H7 (cell line): ENCODE results near the gene SRM. TPM values are rescaled to one million over a fixed set of nuclear protein-coding genes. Genes with fewer than 3 reads are reported as not detected.
"Not testable (repeated sequence)": the region's sequence is repeated elsewhere in the genome, so short reads cannot be mapped to it uniquely, and the experiment has no call there.

Experiments
- DNase-seq: peaks from one replicate; pipeline ENCODE4 v3.0.0; 2012
- H3K27me3 ChIP-seq: 2 replicates; pipeline ENCODE4 v1.6.0; 2011; ENCODE audit warnings: mild to moderate bottlenecking, low read length; ENCODE audit not compliant: control insufficient read depth, insufficient read depth
- H3K36me3 ChIP-seq: replicated peaks from 2 replicates; pipeline ENCODE4 v1.5.1; 2011; ENCODE audit warnings: low read length; ENCODE audit not compliant: control insufficient read depth, insufficient read depth
- H3K4me3 ChIP-seq: 2 replicates; pipeline ENCODE4 v1.5.1; 2011; ENCODE audit warnings: low read depth, mild to moderate bottlenecking, control low read depth, low read length, moderate library complexity; ENCODE audit not compliant: insufficient read depth
- total RNA-seq: library from RNA; depleted of rRNA; stranded (reverse); fragments of >200 nt; shearing (Covaris generic); gene quantifications from 2 replicates; pipeline ENCODE4 v1.2.3, GENCODE V29; 2014; rRNA removed

SRM gene
- 110 and 111 TPM in 2 replicates for total RNA-seq

DNA sequence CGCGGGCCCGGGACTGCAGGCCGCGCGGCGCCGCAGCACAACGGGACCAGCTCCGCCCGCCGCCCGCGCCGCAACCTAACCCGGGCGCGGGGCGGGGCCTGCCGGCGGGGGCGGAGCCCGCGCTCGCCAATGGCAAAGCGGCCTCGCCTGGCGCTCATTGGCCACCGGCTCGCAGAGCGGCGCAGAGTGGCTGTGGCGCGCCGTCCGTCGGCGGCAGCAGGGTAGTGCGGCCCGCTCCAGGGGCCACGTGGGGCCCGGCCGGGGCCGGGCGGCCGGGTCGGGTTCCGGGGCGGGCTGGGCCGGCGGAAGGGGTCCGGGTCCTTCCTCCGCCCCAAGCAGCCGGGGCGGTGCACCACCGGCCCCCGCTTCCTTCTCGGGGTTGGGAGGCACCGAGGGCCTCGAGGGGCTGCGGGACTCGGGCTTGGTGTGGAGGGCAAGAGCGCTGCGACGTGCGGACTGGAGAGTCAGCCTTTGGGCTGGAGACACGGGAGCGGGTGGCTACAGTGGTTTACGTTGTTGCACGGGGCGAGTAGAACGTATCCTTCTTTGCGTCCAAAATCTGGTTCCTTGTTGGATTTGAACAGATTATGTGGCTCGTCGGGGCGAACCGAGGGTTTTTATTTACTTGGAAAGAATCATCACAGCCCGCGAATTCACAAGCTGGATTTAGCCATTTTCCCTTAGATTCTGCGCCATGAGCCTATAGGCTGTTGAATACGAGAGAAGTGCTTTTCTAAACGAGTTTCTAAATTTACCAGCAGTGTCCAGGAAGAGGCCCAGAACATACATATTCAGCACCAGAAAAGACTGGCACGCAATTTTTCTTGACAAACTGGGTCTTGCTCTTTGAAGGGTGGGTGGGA is at the start of gene SRM:
Gene SRM (minus strand): TSS at position 51 of the 863 bp plus-strand sequence. CDS start 75 bp downstream, outside the sequence.
- no peaks in the 10 kb centered on the region for H3K27me3 ChIP-seq
- peak; percentile 100 for DNase-seq
- peaks cover 20% of the 10 kb centered on the region for H3K36me3 ChIP-seq
- H3K4me3 ChIP-seq, result peak within 1 kb of the TSS; percentile 98

GRCh38 chr1:11109047-11109760 is 49.4 kb upstream of the SRM start:
- Histone ChIP-seq H3K27me3 (no peaks in the 10 kb centered on the region), H3K36me3 (peaks cover 30% of the 10 kb centered on the region), H3K4me3 (no peak overlapping the region)
- DNase-seq, result no peak

DNA sequence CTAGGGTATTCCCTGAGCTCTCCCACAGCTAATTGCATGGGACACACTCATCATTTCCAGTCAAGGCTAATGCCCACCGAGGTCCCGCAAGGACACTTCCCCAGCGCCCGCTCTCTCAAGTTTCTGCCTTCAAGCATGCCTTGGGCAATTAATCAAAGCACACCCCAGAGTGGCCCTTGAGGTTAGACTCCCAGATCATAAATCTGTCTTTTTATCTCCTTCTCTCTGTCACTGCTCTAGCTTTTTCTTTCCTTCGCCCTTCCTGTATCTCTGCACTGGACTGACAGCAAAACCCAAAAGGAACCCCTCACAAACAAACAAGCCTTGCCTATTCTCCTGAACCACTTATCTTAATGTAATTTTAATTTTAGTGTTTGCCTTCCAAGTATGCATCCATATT is 47.8 kb upstream of the SRM start:
- DNase-seq, result no peak
- H3K4me3 ChIP-seq, result no peak overlapping the region
- H3K36me3 ChIP-seq, result peaks cover 25% of the 10 kb centered on the region
- no peaks in the 10 kb centered on the region for H3K27me3 ChIP-seq

GRCh38 chr1:11105586-11105985 is 45.8 kb upstream of the SRM start:
- peaks cover 21% of the 10 kb centered on the region for H3K36me3 ChIP-seq
- no peak overlapping the region for H3K4me3 ChIP-seq
- no peaks in the 10 kb centered on the region for H3K27me3 ChIP-seq
- DNase-seq, result no peak

DNA sequence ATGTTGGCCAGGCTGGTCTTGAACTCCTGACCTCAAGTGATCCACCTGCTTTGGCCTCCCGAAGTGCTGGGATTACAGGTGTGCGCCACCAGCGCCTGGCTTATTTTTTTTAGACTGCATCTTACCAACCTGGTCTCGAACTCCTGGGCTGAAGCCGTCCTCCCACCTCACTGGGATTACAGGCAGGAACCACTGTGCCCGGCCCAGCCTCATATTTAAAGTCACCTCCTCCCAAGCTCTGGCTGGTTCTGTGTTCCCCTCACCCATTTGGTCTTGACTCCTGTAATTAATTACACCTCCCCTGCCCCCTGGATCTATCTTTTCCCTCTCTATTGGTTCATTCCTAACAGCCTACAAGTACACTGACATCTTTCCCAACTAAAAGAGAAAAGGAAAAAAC is 41.5 kb upstream of the SRM start:
- Histone ChIP-seq H3K36me3 (peaks cover 7% of the 10 kb centered on the region), H3K27me3 (no peaks in the 10 kb centered on the region), H3K4me3 (no peak overlapping the region)
- no peak for DNase-seq

DNA sequence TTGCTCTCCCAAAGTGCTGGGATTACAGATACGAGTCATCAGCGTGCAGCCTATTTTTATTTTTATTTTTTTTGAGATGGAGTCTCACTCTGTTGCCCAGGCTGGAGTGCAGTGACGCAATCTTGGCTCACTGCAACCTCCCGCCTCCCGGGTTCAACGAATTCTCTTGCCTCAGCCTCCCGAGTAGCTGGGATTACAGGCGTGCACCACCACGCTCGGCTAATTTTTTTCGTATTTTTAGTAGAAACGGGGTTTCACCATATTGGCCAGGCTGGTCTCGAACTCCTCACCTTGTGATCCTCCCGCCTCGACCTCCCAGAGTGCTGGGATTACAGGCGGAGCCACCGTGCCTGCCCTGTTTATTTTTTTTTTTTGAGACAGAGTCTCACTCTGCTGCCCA is 41.0 kb upstream of the SRM start:
- not testable (repeated sequence) for H3K36me3 ChIP-seq, H3K4me3 ChIP-seq, H3K27me3 ChIP-seq, DNase-seq

DNA sequence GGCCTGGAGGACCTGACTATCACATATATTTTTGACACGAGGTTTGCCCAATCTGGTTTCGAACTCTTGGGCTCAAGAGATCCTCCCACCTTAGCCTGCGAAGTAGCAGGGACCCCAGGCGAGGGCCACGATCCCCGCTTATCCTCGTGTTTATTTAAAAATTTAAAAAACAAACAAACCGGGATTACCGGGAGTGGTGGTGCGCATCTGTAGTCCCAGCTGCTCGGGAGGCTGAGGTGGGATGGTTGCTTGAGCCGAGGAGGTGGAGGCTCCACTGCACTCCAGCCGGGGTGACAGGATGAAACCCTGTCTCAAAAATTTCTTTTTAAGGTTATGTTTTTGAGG is 40.3 kb upstream of the SRM start:
- DNase-seq, result no peak
- Histone ChIP-seq H3K36me3 (peaks cover 6% of the 10 kb centered on the region), H3K4me3 (peak overlapping the region; percentile 99), H3K27me3 (no peaks in the 10 kb centered on the region)

DNA sequence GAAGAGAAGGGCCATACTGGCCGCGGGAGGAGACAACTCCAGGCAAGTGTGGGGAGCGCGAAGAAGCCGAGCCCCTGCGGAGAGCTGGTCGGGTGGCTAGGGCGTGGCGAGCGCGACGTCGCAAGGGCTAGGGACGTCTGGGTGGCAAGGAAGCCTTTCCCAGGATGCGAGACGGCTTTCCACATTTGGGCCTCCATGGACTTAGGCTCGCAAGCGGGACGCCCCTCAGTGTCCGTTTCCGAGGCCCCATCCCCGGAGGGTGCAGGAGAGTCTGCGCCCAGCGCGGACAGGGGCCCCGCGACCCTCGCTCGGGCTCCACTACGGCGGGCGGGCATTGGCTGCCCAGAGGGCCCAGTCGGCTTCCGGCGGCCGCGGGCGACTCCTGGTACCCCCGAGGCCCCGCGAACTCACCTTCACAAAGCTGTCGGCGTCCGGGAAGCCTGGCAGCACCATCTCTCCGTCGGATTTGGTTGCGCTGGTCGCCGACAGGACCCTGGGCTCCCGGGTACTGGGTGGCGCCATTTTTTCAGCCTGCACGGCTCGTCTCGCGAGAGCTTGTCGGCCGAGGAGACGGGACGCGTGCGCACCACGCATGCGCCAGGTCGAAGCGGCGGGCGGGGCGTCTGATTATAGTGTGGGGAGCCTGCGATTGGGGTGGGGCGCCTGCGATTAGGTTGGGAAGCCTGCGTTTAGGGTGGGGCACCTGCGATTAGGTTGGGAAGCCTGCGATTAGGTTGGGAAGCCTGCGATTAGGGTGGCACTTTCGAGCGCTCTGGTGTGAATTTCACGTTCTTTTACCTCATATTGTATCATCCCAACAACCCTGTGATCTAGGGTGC is 39.7 kb upstream of the SRM start, which contains the start of gene EXOSC10:
Gene EXOSC10 (minus strand): TSS at position 560 of the 839 bp plus-strand sequence. CDS start 38 bp downstream, at position 522.
- peak; percentile 98 for DNase-seq
- Histone ChIP-seq H3K27me3 (no peaks in the 10 kb centered on the region), H3K4me3 (peak within 1 kb of the TSS; percentile 99), H3K36me3 (peaks cover 8% of the 10 kb centered on the region)

DNA sequence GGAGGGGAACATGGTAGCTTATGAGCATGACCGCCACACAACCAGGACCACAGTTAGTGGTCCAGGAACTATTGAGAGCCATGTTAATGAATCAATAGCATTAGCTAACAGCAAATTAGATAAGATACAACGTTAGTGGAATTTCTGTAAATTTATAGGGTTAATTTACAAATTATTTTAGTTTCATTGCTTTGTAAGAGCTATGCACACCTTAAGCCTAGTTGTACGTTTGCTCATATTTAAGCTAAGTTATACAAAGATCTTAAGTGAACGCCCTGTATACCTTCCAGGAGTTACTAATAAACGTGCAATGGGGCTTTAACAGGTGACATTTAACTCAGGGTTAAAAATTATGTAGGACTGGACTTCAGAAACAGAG is 39.1 kb upstream of the SRM start:
- Histone ChIP-seq H3K27me3 (no peaks in the 10 kb centered on the region), H3K36me3 (peaks cover 10% of the 10 kb centered on the region), H3K4me3 (peak overlapping the region; percentile 99)
- no peak for DNase-seq

DNA sequence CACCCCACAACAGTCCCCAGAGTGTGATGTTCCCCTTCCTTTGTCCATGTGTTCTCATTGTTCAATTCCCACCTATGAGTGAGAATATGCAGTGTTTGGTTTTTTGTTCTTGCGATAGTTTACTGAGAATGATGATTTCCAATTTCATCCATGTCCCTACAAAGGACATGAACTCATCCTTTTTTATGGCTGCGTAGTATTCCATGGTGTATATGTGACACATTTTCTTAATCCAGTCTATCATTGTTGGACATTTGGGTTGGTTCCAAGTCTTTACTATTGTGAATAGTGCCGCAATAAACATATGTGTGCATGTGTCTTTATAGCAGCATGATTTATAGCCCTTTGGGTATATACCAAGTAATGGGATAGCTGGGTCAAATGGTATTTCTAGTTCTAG is 24.0 kb upstream of the SRM start:
- not testable (repeated sequence) for H3K27me3 ChIP-seq, H3K4me3 ChIP-seq, DNase-seq
- H3K36me3 ChIP-seq, result peaks cover 33% of the 10 kb centered on the region

- DNase-seq, result no peak
Measured at GRCh38 chr1:11080931-11081330, 21.1 kb upstream of the SRM start.

GRCh38 chr1:11078631-11079030 is 18.8 kb upstream of the SRM start:
- H3K36me3 ChIP-seq, result peaks cover 55% of the 10 kb centered on the region
- H3K27me3 ChIP-seq, result no peaks in the 10 kb centered on the region

More at GRCh38 chr1:11080931-11081330, 21.1 kb upstream of the SRM start:
- H3K27me3 ChIP-seq, result no peaks in the 10 kb centered on the region
- no peak overlapping the region for H3K4me3 ChIP-seq
- H3K36me3 ChIP-seq, result peaks cover 41% of the 10 kb centered on the region

DNA sequence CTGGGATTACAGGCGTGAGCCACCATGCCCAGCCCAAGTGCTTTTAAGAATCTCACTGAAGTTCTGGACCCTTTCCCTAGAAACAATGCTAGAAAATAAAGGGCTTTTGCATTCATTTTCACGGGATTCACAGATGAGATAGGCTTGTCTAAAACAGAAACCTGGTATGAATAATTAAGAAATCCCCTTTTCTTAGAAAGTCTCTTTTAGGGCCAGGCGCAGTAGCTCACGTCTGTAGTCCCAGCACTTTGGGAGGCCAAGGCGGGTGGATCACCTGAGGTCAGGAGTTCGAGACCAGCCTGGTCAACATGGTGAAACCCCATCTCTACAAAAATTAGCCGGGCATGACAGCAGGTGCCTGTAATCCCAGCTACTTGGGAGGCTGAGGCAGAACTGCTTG is 13.6 kb upstream of the SRM start:
- peaks cover 67% of the 10 kb centered on the region for H3K36me3 ChIP-seq
- not testable (repeated sequence) for H3K4me3 ChIP-seq, DNase-seq, H3K27me3 ChIP-seq

More at GRCh38 chr1:11078631-11079030, 18.8 kb upstream of the SRM start:
- no peak for DNase-seq
- H3K4me3 ChIP-seq, result no peak overlapping the region

DNA sequence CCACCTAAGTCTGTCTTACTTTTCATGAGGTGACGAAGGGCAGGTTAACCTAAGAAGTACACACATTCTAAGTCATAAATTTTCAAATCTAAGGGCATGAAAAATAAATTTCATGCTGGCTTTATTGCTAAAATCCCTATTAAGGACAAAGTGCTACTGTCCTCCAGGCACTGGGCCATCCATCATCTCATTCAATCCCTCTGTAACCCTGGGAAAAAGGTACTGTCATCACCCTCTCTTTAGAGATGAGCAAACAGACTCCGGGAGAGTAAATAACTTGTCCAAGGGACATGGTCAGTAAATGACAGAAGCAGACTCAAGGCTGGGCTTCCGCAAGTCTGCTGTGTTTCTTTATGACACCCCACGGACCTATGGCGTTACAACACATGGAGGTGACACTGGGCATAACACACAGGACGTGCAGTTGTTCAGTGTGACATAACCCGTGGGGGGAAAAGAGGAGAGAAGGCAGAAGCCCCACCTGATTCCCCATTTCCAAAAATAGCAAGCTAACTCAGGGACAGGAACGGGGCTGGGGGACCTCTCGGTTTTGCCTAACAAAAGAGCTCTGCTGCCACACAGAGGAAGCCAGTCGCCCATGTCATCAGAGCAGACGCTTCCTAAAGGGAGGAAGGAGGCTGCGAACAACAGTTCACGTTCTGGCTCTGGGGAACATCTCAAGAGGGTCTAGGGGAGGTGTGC is 12.5 kb upstream of the SRM start:
- Histone ChIP-seq H3K27me3 (no peaks in the 10 kb centered on the region), H3K4me3 (no peak overlapping the region), H3K36me3 (peaks cover 72% of the 10 kb centered on the region)
- DNase-seq, result peak; percentile 59
